Pancreas (tissue), 10 donors: ENCODE results near the gene ITPKB. TPM values are rescaled to one million over a fixed set of nuclear protein-coding genes. Genes with fewer than 3 reads are reported as not detected.
A peak's percentile ranks its signal among the peaks of the same experiment; 100 is the strongest.

Experiments used
- ATAC-seq, 4 donors: fragments of 200-7000 bp; cut with Tn5 transposase; one replicate each; pipeline versions ENCODE4 v1.8.0 to v1.9.1; 2020; ENCODE audit warnings: mild to moderate bottlenecking in 4 of 4, moderate library complexity in 4 of 4
- DNase-seq, 6 donors: peaks; one replicate each; pipeline ENCODE4 v3.0.0-alpha.2; 2020
- FAIRE-seq: peaks from 2 replicates; lab custom pipeline; 2012; peaks lifted over from hg19 to GRCh38; lab: Jason Lieb, UNC
- H3K27ac ChIP-seq, 4 donors: fragments of 200-600 bp; sonication (generic); 1 replicate in 3 of 4; 2 replicates in 1 of 4; pipeline versions ENCODE4 v1.5.0 to v1.8.0; 2020
- H3K27me3 ChIP-seq, 4 donors: fragments of 200-600 bp; one replicate each; pipeline ENCODE4 v1.8.0; 2021
- H3K36me3 ChIP-seq, 3 donors: fragments of 200-600 bp; sonication (generic) in 1 of 3; one replicate each; pipeline versions ENCODE4 v1.5.0 to v1.8.0; 2020 to 2021
- H3K4me1 ChIP-seq, 3 donors: fragments of 200-600 bp; one replicate each; pipeline ENCODE4 v1.8.0; 2021
- H3K4me3 ChIP-seq, 4 donors: fragments of 200-600 bp; sonication (generic) in 2 of 4; one replicate each; pipeline versions ENCODE4 v1.5.0 to v1.8.0; 2020 to 2021
- H3K9me3 ChIP-seq, 4 donors: fragments of 200-600 bp; one replicate each; pipeline ENCODE4 v1.8.0; 2021
- CTCF ChIP-seq, 4 donors: fragments of 200-600 bp; sonication (generic) in 3 of 4; IDR thresholded peaks; one replicate each; pipeline versions ENCODE4 v1.5.0 to v1.8.0; 2021; ENCODE audit warnings: antibody characterized with exemption in 4 of 4
- WGBS, 2 donors: extraction: QIAGEN DNeasy Blood & Tissue Kit; methylation state at CpG; one replicate each; pipeline ENCODE4 v1.1.7; 2013; 5-methylcytosine and 5-hydroxymethylcytosine counted together
- intact Hi-C, 3 donors: fragments of 100-400 bp; cut with DNase I; formaldehyde crosslinking; loops; one replicate each; pipeline versions ENCODE4 v1.11.1 to v1.14.2; 2022
- polyA plus RNA-seq, 2 donors: library from polyadenylated mRNA; stranded (reverse); fragments of 200-250 nt; gene quantifications; one replicate each; pipeline ENCODE4 v1.2.3, GENCODE V29; 2013
- total RNA-seq, 6 donors: library from RNA; stranded (reverse); fragmentation: NEBNext Ultra II Directional in 4 of 6; extraction: Animal tissue kit (Norgen Biotek cat#: 25700) in 4 of 6; gene quantifications; one replicate each; pipeline versions ENCODE4 v1.2.1 to v1.2.4, GENCODE V29; 2021 to 2023
- donor health status: healthy with polysubstance abuse.
- donor health status: DM: no; HTN: no; CAD: no; lungs with moderate emphysema.
- donor health status: DM: no; HTN: no; CAD: no.
- donor health status: control.
- donor health status: control.
- donor health status: Bipolar disorder and iron deficiency.
- donor health status: DM: yes; HTN: yes; CAD: no.
- donor health status: DM: no; HTN: no; CAD: no.
- donor health status: DM: no; HTN: no; CAD: no.
- donor health status: DM: yes; HTN: yes; CAD: no.

ITPKB gene
- total and polyA plus RNA-seq, 8 donors: 3.8 to 13.9 (median 5.5) TPM

GRCh38 chr1:226656601-226657277, 82.3 kb downstream of the ITPKB start:
- WGBS, 2 donors: 23 to 30% methylated on average over 12 of the region's 12 CpGs
- no peak for TF ChIP-seq CTCF (IDR thresholded peaks at IDR 0.05)
- ATAC-seq (peak; percentile 85 to 92 (median 90)), FAIRE-seq (no peak), DNase-seq (peak; percentile 76 to 91 (median 89))
- Histone ChIP-seq H3K4me1 (peaks cover 38 to 61% (median 38%) of the 10 kb centered on the region in 3 donors), H3K27me3 (no peaks in the 10 kb centered on the region), H3K36me3 (no peaks in the 10 kb centered on the region), H3K27ac (peak overlapping the region; percentile 57 to 81 (median 76)), H3K9me3 (no peaks in the 10 kb centered on the region), H3K4me3 (peak overlapping the region in 1 of 4 donors; percentile 1)
- intact Hi-C loops: no loop called here

- no peaks in the 10 kb centered on the region for H3K36me3 ChIP-seq
- DNase-seq (peak in 5 of 6 donors; percentile 75 to 83 (median 76)), ATAC-seq (peak; percentile 68 to 77 (median 75)), FAIRE-seq (no peak)
- peak overlapping the region; percentile 57 to 81 (median 76) for H3K27ac ChIP-seq
- no peaks in the 10 kb centered on the region for H3K9me3 ChIP-seq
- peaks cover 38 to 57% (median 38%) of the 10 kb centered on the region in 3 donors for H3K4me1 ChIP-seq
- intact Hi-C loops: no loop called here
- peak overlapping the region in 1 of 4 donors; percentile 1 for H3K4me3 ChIP-seq
- TF ChIP-seq CTCF (IDR thresholded peaks at IDR 0.05): no peak
- no peaks in the 10 kb centered on the region for H3K27me3 ChIP-seq
- WGBS, 2 donors: 15 to 21% methylated on average over 4 of the region's 4 CpGs
These were observed 82.9 kb downstream of the ITPKB start for GRCh38 chr1:226656201-226656600.

GRCh38 chr1:226655251-226656163, 83.6 kb downstream of the ITPKB start:
- intact Hi-C loops: no loop called here
- FAIRE-seq: no peak

GRCh38 chr1:226654668-226655055, 84.4 kb downstream of the ITPKB start:
- Histone ChIP-seq H3K4me1 (peaks cover 38 to 44% (median 38%) of the 10 kb centered on the region in 3 donors), H3K9me3 (no peaks in the 10 kb centered on the region), H3K4me3 (no peak overlapping the region), H3K27ac (peak overlapping the region in 2 of 4 donors; percentile 50 to 81), H3K27me3 (no peaks in the 10 kb centered on the region), H3K36me3 (no peaks in the 10 kb centered on the region)
- DNase-seq: peak in 2 of 6 donors; percentile 9 to 32
- FAIRE-seq: no peak
- 80 to 87% methylated on average over 8 of the region's 8 CpGs for WGBS, 2 donors
- no peak for ATAC-seq
- no peak for TF ChIP-seq CTCF (IDR thresholded peaks at IDR 0.05)
- intact Hi-C loops: no loop called here

More at GRCh38 chr1:226655251-226656163, 83.6 kb downstream of the ITPKB start:
- H3K27ac ChIP-seq: peak overlapping the region; percentile 57 to 81 (median 76)
- H3K27me3 ChIP-seq: no peaks in the 10 kb centered on the region
- 79 to 85% methylated on average over 12 of the region's 12 CpGs for WGBS, 2 donors
- H3K4me3 ChIP-seq: no peak overlapping the region
- H3K36me3 ChIP-seq: no peaks in the 10 kb centered on the region
- peak in 2 of 6 donors; percentile 38 to 57 for DNase-seq
- no peak for TF ChIP-seq CTCF (IDR thresholded peaks at IDR 0.05)
- H3K9me3 ChIP-seq: no peaks in the 10 kb centered on the region
- peaks cover 38 to 52% (median 38%) of the 10 kb centered on the region in 3 donors for H3K4me1 ChIP-seq
- ATAC-seq: no peak
